ENCODE measurements around the gene TREML4.

TREML4 gene

GRCh38 chr6:41255110-41255509, 27.0 kb downstream of the TREML4 start:
- no peak for DNase-seq (ENCODE audit: low read depth in 2 of 2)

GRCh38 chr6:41255638-41256246, 27.6 kb downstream of the TREML4 start:
- no peak for DNase-seq (ENCODE audit: low read depth in 2 of 2)

- DNase-seq (ENCODE audit: low read depth in 2 of 2) = no peak
Measured at GRCh38 chr6:41256383-41256782, 28.2 kb downstream of the TREML4 start.

GRCh38 chr6:41257369-41258195, 29.4 kb downstream of the TREML4 start:
- DNase-seq (ENCODE audit: low read depth in 2 of 2) = no peak

- DNase-seq (ENCODE audit: low read depth in 2 of 2) = no peak
Measured at GRCh38 chr6:41258196-41258493, 30.0 kb downstream of the TREML4 start.

- no peak for DNase-seq (ENCODE audit: low read depth in 2 of 2)
Measured at GRCh38 chr6:41262401-41262800, 34.3 kb downstream of the TREML4 start.

- DNase-seq (ENCODE audit: low read depth in 2 of 2) = no peak
Measured at GRCh38 chr6:41263267-41263666, 35.1 kb downstream of the TREML4 start.

- no peak for DNase-seq (ENCODE audit: low read depth in 2 of 2)
Measured at GRCh38 chr6:41266541-41266940, 38.4 kb downstream of the TREML4 start.

- DNase-seq (ENCODE audit: low read depth in 2 of 2) = no peak
Measured at GRCh38 chr6:41268478-41268877, 40.3 kb downstream of the TREML4 start.

- DNase-seq (ENCODE audit: low read depth in 2 of 2) = no peak
Measured at GRCh38 chr6:41269166-41269565, 41.0 kb downstream of the TREML4 start.

- no peak for DNase-seq (ENCODE audit: low read depth in 2 of 2)
Measured at GRCh38 chr6:41269716-41270115, 41.6 kb downstream of the TREML4 start.

GRCh38 chr6:41271901-41272395, 43.8 kb downstream of the TREML4 start:
- no peak for DNase-seq (ENCODE audit: low read depth in 2 of 2)

- no peak for DNase-seq (ENCODE audit: low read depth in 2 of 2)
Measured at GRCh38 chr6:41272591-41273240, 44.6 kb downstream of the TREML4 start.

- no peak for DNase-seq (ENCODE audit: low read depth in 2 of 2)
Measured at GRCh38 chr6:41273714-41274113, 45.6 kb downstream of the TREML4 start.

GRCh38 chr6:41274256-41274655, 46.1 kb downstream of the TREML4 start:
- no peak for DNase-seq (ENCODE audit: low read depth in 2 of 2)

GRCh38 chr6:41275489-41275888, 47.3 kb downstream of the TREML4 start:
- no peak for DNase-seq (ENCODE audit: low read depth in 2 of 2)

GRCh38 chr6:41277605-41278004, 49.5 kb downstream of the TREML4 start:
- DNase-seq (ENCODE audit: low read depth in 2 of 2) = no peak

- peak; percentile 41 to 55 for DNase-seq (ENCODE audit: low read depth in 2 of 2)
Measured at GRCh38 chr6:41278699-41279405, 50.7 kb downstream of the TREML4 start.

GRCh38 chr6:41280381-41281057, 52.4 kb downstream of the TREML4 start:
- no peak for DNase-seq (ENCODE audit: low read depth in 2 of 2)

GRCh38 chr6:41283600-41283999, 55.5 kb downstream of the TREML4 start:
- DNase-seq (ENCODE audit: low read depth in 2 of 2) = no peak

- DNase-seq (ENCODE audit: low read depth in 2 of 2) = no peak
Measured at GRCh38 chr6:41284726-41285125, 56.6 kb downstream of the TREML4 start.
